Aorta (tissue), 5 donors: ENCODE results near the gene EIF4E2. TPM values are rescaled to one million over a fixed set of nuclear protein-coding genes. Genes with fewer than 3 reads are reported as not detected.

Source experiments
- ATAC-seq: fragments of 200-7000 bp; cut with Tn5 transposase; one replicate; pipeline ENCODE4 v1.9.1; 2022; ENCODE audit warnings: moderate library complexity; ENCODE audit not compliant: low FRiP score
- DNase-seq, 2 donors: peaks; one replicate each; pipeline ENCODE4 v3.0.0-alpha.2; 2020
- H3K27ac ChIP-seq, 2 donors: one replicate each; pipeline ENCODE4 v1.5.1; 2013; ENCODE audit warnings: low read length in 2 of 2, mild to moderate bottlenecking in 2 of 2, moderate library complexity in 2 of 2, control low read depth in 1 of 2, inconsistent platforms in 1 of 2, low read depth in 1 of 2
- H3K27me3 ChIP-seq, 2 donors: one replicate each; pipeline ENCODE4 v1.6.1; 2013; ENCODE audit warnings: control low read depth in 1 of 2, low read length in 1 of 2, mild to moderate bottlenecking in 1 of 2, moderate library complexity in 1 of 2; ENCODE audit not compliant: insufficient read depth in 2 of 2, control insufficient read depth in 1 of 2
- H3K36me3 ChIP-seq, 2 donors: one replicate each; pipeline ENCODE4 v1.6.1; 2013; ENCODE audit warnings: control low read depth in 1 of 2, low read length in 1 of 2, mild to moderate bottlenecking in 1 of 2; ENCODE audit not compliant: insufficient read depth in 2 of 2, control insufficient read depth in 1 of 2
- H3K4me1 ChIP-seq, 2 donors: one replicate each; pipeline ENCODE4 v1.6.1; 2013; ENCODE audit warnings: low read length in 2 of 2, control low read depth in 1 of 2, mild to moderate bottlenecking in 1 of 2, moderate library complexity in 1 of 2; ENCODE audit not compliant: insufficient read depth in 2 of 2, control insufficient read depth in 1 of 2
- H3K4me3 ChIP-seq, 2 donors: one replicate each; pipeline ENCODE4 v1.5.1; 2013; ENCODE audit warnings: low read length in 2 of 2, control low read depth in 1 of 2, mild to moderate bottlenecking in 1 of 2
- H3K9me3 ChIP-seq: one replicate; pipeline ENCODE4 v1.6.1; 2013; ENCODE audit warnings: mild to moderate bottlenecking, low read length; ENCODE audit not compliant: control insufficient read depth
- WGBS, 2 donors: extraction: QIAGEN DNeasy Blood & Tissue Kit; methylation state at CpG; one replicate each; pipeline ENCODE4 v1.1.7; 2013; 5-methylcytosine and 5-hydroxymethylcytosine counted together
- intact Hi-C, 2 donors: fragments of 100-400 bp; cut with DNase I; formaldehyde crosslinking; loops; one replicate each; pipeline versions ENCODE4 v1.14.2 to v1.15.0; 2022
- polyA plus RNA-seq, 2 donors: library from polyadenylated mRNA; stranded (reverse); fragments of 200-250 nt; gene quantifications; one replicate each; pipeline ENCODE4 v1.2.3, GENCODE V29; 2013
- total RNA-seq, 2 donors: library from RNA; stranded (reverse); fragmentation: NEBNext Ultra II Directional; extraction: Animal tissue kit (Norgen Biotek cat#: 25700); gene quantifications; one replicate each; pipeline ENCODE4 v1.2.1, GENCODE V29; 2021
- donor health status: healthy with polysubstance abuse.
- donor health status: Bipolar disorder and iron deficiency.
- donor health status: DM: no; HTN: no; CAD: no.
- donor health status: DM: no; HTN: no; CAD: no.
- donor health status: DM: yes; HTN: yes; CAD: no.

Gene EIF4E2
- total and polyA plus RNA-seq, 4 donors, result 43.9 to 60.7 (median 55.1) TPM

DNA sequence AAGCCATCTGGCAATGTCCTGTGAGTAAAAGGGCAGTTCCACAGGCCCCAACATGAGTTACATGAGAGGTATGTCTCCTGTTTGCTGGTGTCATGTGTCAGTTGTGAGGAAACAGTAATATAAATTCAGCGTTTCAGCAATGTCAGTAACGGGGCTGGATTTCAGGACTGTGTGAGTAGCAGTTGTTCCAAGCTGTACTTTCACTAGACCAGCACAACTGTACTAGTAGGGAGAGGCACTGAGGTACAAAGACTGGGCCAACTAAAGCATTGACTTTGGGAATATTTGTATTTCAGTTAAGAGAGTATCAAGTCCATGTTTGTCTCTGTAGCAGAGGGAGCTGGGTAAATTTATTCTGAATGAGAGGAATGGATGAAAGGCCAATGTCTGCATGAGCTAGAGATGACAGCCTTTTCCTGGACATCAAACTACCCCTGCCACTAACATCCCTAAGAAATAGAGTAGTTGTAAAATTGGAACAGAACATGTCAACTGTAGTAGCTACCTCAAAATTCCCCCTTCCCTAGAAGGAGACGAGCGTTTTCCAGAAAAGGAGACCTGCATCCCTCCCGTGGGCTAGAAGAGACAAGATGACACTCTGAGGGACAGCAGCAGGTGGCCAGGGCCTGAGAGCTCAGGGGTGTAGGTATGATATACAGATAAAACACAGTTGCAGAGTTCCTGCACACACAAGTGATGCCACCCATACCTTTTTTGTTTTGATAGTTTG lies 24.4 kb downstream of the EIF4E2 start:
- no peak for ATAC-seq
- peaks cover 2 to 4% of the 10 kb centered on the region in 2 donors for H3K36me3 ChIP-seq
- WGBS, 2 donors, result 90 to 92% methylated on average over 5 of the region's 5 CpGs

DNA sequence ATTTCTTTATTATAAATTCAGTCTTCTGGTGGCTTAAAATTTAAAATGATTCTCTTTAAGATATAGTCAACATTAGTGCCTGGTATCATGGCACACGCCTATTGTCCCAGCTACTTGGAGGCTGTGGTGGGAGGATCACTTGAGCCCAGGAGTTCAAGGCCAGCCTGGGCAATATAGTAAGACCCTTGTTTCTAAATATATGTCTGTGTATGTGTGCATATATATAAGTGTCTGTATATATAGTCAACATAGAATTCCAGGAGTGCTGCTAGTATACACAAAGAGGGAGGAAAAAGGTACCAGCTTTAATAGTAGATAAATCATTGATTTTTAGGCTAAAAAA lies 24.9 kb downstream of the EIF4E2 start:
- no peak for ATAC-seq
- intact Hi-C loops, result no loop called here
- WGBS, 2 donors, result 91 to 96% methylated on average over 1 of the region's 1 CpG
- no peaks in the 10 kb centered on the region for H3K4me1 ChIP-seq
- H3K27ac ChIP-seq, result no peak overlapping the region
- no peaks in the 10 kb centered on the region for H3K27me3 ChIP-seq
- no peak for DNase-seq
- H3K9me3 ChIP-seq, result no peaks in the 10 kb centered on the region
- H3K4me3 ChIP-seq, result no peak overlapping the region
- peaks cover 2 to 4% of the 10 kb centered on the region in 2 donors for H3K36me3 ChIP-seq

More for the DNA sequence above, 24.4 kb downstream of the EIF4E2 start:
- H3K4me1 ChIP-seq, result no peaks in the 10 kb centered on the region
- H3K27me3 ChIP-seq, result no peaks in the 10 kb centered on the region
- intact Hi-C loops, result no loop called here
- no peak overlapping the region for H3K27ac ChIP-seq
- H3K9me3 ChIP-seq, result no peaks in the 10 kb centered on the region
- no peak for DNase-seq
- no peak overlapping the region for H3K4me3 ChIP-seq

DNA sequence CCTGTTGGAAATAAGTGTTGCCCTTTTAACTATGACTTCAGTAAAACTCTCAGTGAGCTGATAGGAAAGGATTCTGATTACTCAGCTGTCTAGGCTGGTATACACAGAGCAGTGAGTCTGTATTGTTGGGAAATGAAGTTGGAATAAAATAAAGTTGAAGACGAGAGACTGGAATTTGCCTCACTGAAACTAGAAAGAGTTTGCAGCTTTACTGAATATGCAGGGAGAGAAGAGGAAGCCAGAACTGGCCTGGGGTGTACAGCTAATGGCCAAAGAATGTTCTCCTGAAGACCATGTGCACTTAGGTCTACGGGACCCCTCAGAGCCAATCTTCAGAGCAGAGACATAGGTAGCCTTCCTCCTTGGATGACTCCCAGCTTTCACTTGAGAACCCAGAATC lies 26.5 kb downstream of the EIF4E2 start:
- Histone ChIP-seq H3K27ac (peak overlapping the region in 1 of 2 donors; percentile 49), H3K36me3 (peaks cover 6 to 8% of the 10 kb centered on the region in 2 donors), H3K4me1 (no peaks in the 10 kb centered on the region), H3K9me3 (no peaks in the 10 kb centered on the region), H3K4me3 (no peak overlapping the region), H3K27me3 (no peaks in the 10 kb centered on the region)
- intact Hi-C loops, result no loop called here
- DNase-seq (no peak), ATAC-seq (no peak)
- WGBS, 2 donors, result 41 to 70% methylated on average over 2 of the region's 2 CpGs

DNA sequence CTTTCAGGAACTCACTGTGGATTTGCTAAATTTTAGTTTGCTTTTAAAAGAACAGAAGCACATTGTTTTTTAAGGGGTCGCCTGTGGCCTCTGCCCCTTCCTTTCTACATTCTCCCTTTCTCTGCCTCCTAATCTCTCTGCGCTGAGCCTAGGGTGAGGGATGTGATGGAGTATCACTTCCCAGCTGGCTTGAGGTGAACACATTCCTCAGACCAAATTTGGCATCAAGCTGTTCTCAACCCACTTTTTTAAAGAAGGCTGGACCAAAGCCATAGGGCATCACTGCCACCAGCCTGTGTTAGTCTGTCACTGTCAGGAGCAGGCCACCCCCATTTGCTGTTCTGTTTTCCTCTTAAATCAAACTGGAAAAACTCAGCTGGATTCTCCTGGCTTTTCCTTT lies 27.4 kb downstream of the EIF4E2 start:
- 90 to 96% methylated on average over 2 of the region's 2 CpGs for WGBS, 2 donors
- Histone ChIP-seq H3K27me3 (no peaks in the 10 kb centered on the region), H3K27ac (no peak overlapping the region), H3K4me1 (no peaks in the 10 kb centered on the region), H3K4me3 (no peak overlapping the region), H3K9me3 (no peaks in the 10 kb centered on the region), H3K36me3 (peaks cover 11 to 12% of the 10 kb centered on the region in 2 donors)
- intact Hi-C loops, result no loop called here
- ATAC-seq (no peak), DNase-seq (no peak)

DNA sequence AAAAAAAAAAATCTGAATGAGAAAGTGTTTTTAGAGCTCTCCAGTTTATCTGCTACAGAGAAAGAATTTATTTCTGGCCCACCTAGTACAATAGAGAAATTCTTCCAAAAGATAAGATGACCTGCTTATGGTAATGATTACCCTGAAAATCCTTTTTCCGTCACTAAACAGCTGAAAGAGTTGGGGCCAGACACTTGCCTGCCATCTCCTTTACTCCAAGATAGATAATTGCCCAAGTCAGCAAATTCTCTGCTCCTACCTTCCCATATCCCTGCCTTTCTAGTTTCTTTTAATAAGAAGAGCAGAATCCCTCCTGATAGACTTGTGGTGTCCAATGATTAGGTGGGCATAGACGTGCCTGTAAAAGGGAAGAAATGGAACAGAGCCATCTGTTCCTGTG lies 28.1 kb downstream of the EIF4E2 start:
- ATAC-seq, result no peak
- Histone ChIP-seq H3K36me3 (peaks cover 12 to 13% of the 10 kb centered on the region in 2 donors), H3K4me1 (no peaks in the 10 kb centered on the region), H3K9me3 (no peaks in the 10 kb centered on the region), H3K27me3 (no peaks in the 10 kb centered on the region), H3K27ac (no peak overlapping the region), H3K4me3 (no peak overlapping the region)
- WGBS, 2 donors, result 95% methylated on average over 2 of the region's 2 CpGs
- DNase-seq, result no peak
- intact Hi-C loops, result no loop called here

DNA sequence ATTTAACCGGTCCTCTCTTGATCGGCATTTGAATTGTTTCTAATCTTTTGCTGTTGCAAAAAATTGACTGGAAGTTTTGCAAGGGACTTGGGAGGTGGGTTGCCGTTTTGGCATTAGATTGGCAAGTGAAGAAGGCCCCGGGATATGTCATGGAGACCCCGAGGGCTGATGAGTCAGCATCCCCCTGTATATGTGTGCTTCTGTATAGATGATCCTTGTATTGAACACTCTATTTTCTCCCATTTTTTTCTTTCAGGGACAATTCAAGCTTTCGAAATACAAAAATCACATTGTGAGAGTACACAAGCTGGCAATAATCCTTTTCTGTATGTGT lies 30.1 kb downstream of the EIF4E2 start:
- Histone ChIP-seq H3K9me3 (no peaks in the 10 kb centered on the region), H3K27ac (no peak overlapping the region), H3K4me3 (no peak overlapping the region), H3K36me3 (peaks cover 10 to 15% of the 10 kb centered on the region in 2 donors), H3K27me3 (no peaks in the 10 kb centered on the region), H3K4me1 (no peaks in the 10 kb centered on the region)
- intact Hi-C loops, result no loop called here
- ATAC-seq (no peak), DNase-seq (no peak)
- WGBS, 2 donors, result 93 to 95% methylated on average over 6 of the region's 6 CpGs

DNA sequence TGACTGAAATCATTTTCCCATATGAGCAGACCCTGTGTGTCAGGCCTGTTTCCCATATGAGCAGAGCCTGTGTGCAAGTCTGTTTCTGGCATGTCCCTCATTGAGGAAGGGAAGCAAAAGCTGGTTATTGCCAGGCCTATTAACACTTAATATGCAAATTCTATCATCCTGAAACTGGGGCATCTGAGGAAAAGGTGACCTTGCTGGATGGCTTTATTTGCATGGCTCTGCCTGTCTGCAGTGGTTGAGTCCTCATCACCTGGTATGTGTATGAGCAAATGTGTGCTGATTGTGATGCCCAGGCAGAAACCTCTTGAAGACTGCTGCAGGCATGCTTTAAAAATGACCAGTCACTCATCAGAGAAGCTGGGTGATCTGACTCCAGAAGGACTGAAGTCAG lies 31.2 kb downstream of the EIF4E2 start:
- DNase-seq (no peak), ATAC-seq (no peak)
- Histone ChIP-seq H3K36me3 (peaks cover 10 to 15% of the 10 kb centered on the region in 2 donors), H3K27me3 (no peaks in the 10 kb centered on the region), H3K4me3 (no peak overlapping the region), H3K4me1 (no peaks in the 10 kb centered on the region), H3K9me3 (no peaks in the 10 kb centered on the region), H3K27ac (no peak overlapping the region)
- intact Hi-C loops, result no loop called here

DNA sequence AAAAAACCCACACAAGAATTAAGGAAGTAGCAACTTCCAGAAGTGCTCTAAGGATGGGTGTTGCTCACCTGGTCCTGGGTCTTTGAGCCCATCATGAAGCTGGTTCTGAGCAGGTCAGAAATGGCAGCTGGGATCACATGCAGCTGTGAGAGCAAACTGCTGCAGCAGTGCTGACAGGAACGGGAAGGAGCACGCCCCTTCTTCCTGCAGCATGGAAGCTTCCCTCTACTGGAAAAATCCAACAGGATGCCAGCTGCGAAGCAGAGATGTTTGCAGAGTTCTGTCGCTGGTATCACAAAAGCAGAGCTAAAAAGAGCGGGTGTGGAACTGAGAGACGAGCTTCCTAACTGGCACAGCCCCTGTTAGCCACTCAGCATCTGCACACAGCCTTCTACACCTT lies 33.7 kb downstream of the EIF4E2 start:
- no peak overlapping the region for H3K4me3 ChIP-seq
- H3K27ac ChIP-seq, result no peak overlapping the region
- ATAC-seq, result no peak
- H3K36me3 ChIP-seq, result peaks cover 10 to 13% of the 10 kb centered on the region in 2 donors
- H3K27me3 ChIP-seq, result no peaks in the 10 kb centered on the region
- no peaks in the 10 kb centered on the region for H3K4me1 ChIP-seq
- H3K9me3 ChIP-seq, result no peaks in the 10 kb centered on the region
- 89 to 91% methylated on average over 6 of the region's 6 CpGs for WGBS, 2 donors
- no peak for DNase-seq
- intact Hi-C loops, result no loop called here

DNA sequence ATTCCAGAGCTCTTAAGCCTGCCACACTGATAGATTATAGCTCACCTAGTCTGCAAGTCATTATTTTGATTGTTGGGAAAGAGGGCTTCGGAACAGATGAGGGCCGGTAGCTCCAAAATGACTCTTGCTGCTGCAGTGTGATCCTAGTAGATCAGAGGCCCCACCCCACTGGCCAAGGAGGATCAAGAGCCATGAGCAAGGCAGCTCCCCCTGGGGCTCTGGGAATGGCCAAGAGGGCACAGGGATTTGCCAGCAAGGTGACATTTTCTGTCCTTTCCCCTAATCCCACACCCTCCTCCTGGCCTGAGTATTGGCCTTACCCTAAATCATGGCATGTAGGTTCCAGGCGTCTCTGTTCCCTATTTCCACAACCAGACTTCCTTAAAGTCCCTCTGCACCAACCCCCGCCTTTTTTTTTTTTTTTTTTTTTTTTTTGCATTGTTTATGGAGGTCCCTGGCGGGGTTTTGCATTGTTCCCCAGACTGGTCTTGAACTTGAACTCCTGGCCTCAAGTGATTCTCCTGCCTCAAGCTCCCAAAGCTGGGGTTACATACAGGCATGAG lies 36.5 kb downstream of the EIF4E2 start:
- DNase-seq, result no peak
- intact Hi-C loops, result no loop called here
- WGBS, 2 donors, result 87 to 90% methylated on average over 5 of the region's 5 CpGs

More for the DNA sequence above, 36.5 kb downstream of the EIF4E2 start:
- H3K4me1 ChIP-seq, result no peaks in the 10 kb centered on the region
- H3K36me3 ChIP-seq, result peaks cover 7 to 8% of the 10 kb centered on the region in 2 donors
- H3K27me3 ChIP-seq, result no peaks in the 10 kb centered on the region
- H3K27ac ChIP-seq, result no peak overlapping the region
- no peak for ATAC-seq
- H3K4me3 ChIP-seq, result no peak overlapping the region
- H3K9me3 ChIP-seq, result no peaks in the 10 kb centered on the region
